IPS DF 6.9 (cell line): ENCODE results near the gene CCDC86.

Experiments
- DNase-seq: peaks from one replicate; pipeline ENCODE4 v3.0.0-alpha.2; 2013; ENCODE audit warnings: low read depth, low spot score
- H3K27ac ChIP-seq: one replicate; pipeline ENCODE4 v1.5.1; 2013; ENCODE audit warnings: low read length, control low read depth
- H3K27me3 ChIP-seq: 2 replicates; pipeline ENCODE4 v1.6.1; 2013; ENCODE audit warnings: mild to moderate bottlenecking, low read length; ENCODE audit not compliant: control insufficient read depth, insufficient read depth
- H3K36me3 ChIP-seq: 2 replicates; pipeline ENCODE4 v1.6.1; 2013; ENCODE audit warnings: low read length; ENCODE audit not compliant: control insufficient read depth, insufficient read depth
- H3K4me1 ChIP-seq: 2 replicates; pipeline ENCODE4 v1.6.1; 2013; ENCODE audit warnings: low read length; ENCODE audit not compliant: control insufficient read depth, insufficient read depth
- H3K4me3 ChIP-seq: 2 replicates; pipeline ENCODE4 v1.5.1; 2013; ENCODE audit warnings: mild to moderate bottlenecking, low read length
- H3K9me3 ChIP-seq: 2 replicates; pipeline ENCODE4 v1.6.1; 2013; ENCODE audit warnings: low read length, inconsistent platforms; ENCODE audit not compliant: control insufficient read depth, insufficient read depth
- WGBS: extraction: QIAGEN DNeasy Blood & Tissue Kit; methylation state at CpG from one replicate; pipeline ENCODE4 v1.1.7; 2013; ENCODE audit warnings: mixed read lengths, missing lambda C conversion rate; ENCODE audit not compliant: insufficient read length, insufficient coverage; 5-methylcytosine and 5-hydroxymethylcytosine counted together

Gene CCDC86

GRCh38 chr11:60871378-60872061 is 29.6 kb downstream of the CCDC86 start:
- Histone ChIP-seq H3K27me3 (no peaks in the 10 kb centered on the region), H3K4me1 (no peaks in the 10 kb centered on the region; the same call in 1 of the 2 replicates), H3K9me3 (no peaks in the 10 kb centered on the region), H3K4me3 (no peak overlapping the region), H3K36me3 (no peaks in the 10 kb centered on the region), H3K27ac (no peak overlapping the region)
- no CpG with 5 or more reads among the region's 7 CpGs for WGBS
- DNase-seq = no peak

DNA sequence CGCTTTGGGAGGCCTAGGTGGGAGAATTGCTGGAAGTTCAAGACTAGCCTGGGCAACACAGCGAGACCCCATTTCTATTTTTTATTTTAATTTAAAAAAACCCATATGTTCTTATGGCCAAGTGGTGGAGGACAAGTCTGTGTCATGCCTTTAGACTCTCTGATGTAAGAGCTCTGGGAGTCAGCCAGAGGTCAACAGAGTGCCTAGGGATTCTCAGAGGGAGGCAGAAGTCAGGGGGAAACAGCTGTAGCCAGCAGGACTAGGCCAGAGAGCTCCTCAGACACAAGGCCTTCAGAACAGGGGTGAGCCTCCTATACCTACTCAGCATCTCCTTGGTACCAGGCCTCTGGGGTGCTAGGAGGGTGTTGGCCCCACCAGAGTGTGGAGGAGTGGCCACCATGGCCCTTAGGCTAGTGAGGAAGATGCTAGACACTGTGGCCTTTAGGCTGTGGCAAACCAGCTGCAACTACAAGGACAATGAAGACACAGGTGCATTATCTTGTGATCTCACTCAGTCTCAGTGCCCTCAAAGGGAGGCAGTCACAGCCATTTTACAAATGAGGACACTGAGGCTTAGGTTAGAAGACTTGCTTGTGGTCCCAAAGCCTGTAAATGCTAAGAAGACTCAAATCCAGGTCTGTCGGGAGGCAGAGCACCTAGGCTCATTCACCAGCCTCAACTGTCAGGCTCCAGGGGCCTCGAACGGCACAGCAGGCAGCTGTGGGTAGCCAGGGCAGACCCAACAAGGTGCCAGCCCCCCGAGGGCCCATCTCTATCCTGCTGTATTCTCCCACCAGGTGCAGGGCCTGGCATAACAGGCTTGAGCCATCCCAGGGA is 30.4 kb downstream of the CCDC86 start:
- H3K4me3 ChIP-seq = no peak overlapping the region
- no peak overlapping the region for H3K27ac ChIP-seq
- WGBS = no CpG with 5 or more reads among the region's 6 CpGs
- H3K36me3 ChIP-seq = no peaks in the 10 kb centered on the region
- no peaks in the 10 kb centered on the region for H3K27me3 ChIP-seq
- no peaks in the 10 kb centered on the region for H3K9me3 ChIP-seq
- H3K4me1 ChIP-seq = no peaks in the 10 kb centered on the region; the same call in 1 of the 2 replicates
- no peak for DNase-seq

GRCh38 chr11:60872961-60873524 is 31.1 kb downstream of the CCDC86 start:
- H3K27me3 ChIP-seq = no peaks in the 10 kb centered on the region
- DNase-seq = no peak
- no peak overlapping the region for H3K27ac ChIP-seq
- WGBS = no CpG with 5 or more reads among the region's 16 CpGs
- H3K4me3 ChIP-seq = no peak overlapping the region
- H3K36me3 ChIP-seq = no peaks in the 10 kb centered on the region
- no peaks in the 10 kb centered on the region for H3K9me3 ChIP-seq
- no peaks in the 10 kb centered on the region; the same call in 1 of the 2 replicates for H3K4me1 ChIP-seq

DNA sequence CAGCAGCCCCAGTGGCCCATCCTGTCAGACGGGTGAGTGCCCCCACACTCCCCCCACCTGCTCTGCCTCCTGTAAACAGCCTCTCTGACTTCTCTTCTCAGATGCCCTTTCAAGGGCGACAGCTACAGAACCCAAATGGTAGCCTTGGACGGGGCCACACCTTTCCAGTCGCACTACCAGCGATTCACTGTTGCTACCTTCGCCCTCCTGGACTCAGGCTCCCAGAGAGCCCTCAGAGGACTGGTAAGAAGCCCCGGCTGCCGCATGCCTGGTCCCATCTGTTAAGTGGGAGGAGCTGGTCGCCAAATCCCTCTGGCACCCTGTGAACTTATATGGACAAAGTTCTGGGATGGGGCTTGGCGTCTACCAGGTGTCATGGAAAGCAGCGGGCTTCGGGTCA is 31.6 kb downstream of the CCDC86 start:
- Histone ChIP-seq H3K9me3 (no peaks in the 10 kb centered on the region), H3K27ac (no peak overlapping the region), H3K36me3 (no peaks in the 10 kb centered on the region), H3K27me3 (no peaks in the 10 kb centered on the region), H3K4me1 (no peaks in the 10 kb centered on the region; the same call in 1 of the 2 replicates), H3K4me3 (no peak overlapping the region)
- DNase-seq = no peak
- WGBS = no CpG with 5 or more reads among the region's 12 CpGs

- no peak for DNase-seq
- no peaks in the 10 kb centered on the region for H3K27me3 ChIP-seq
- no peaks in the 10 kb centered on the region for H3K36me3 ChIP-seq
- H3K4me1 ChIP-seq = no peaks in the 10 kb centered on the region; the same call in 1 of the 2 replicates
- H3K4me3 ChIP-seq = no peak overlapping the region
- WGBS = no CpG with 5 or more reads among the region's 13 CpGs
- no peak overlapping the region for H3K27ac ChIP-seq
- H3K9me3 ChIP-seq = no peaks in the 10 kb centered on the region
Observed at GRCh38 chr11:60874421-60875365, 32.8 kb downstream of the CCDC86 start.

- no peak for DNase-seq
- Histone ChIP-seq H3K4me1 (no peaks in the 10 kb centered on the region; the same call in 1 of the 2 replicates), H3K4me3 (no peak overlapping the region), H3K27ac (no peak overlapping the region), H3K27me3 (no peaks in the 10 kb centered on the region), H3K9me3 (no peaks in the 10 kb centered on the region), H3K36me3 (no peaks in the 10 kb centered on the region)
- no CpG with 5 or more reads among the region's 7 CpGs for WGBS
Observed at GRCh38 chr11:60875366-60876167, 33.7 kb downstream of the CCDC86 start.

GRCh38 chr11:60876168-60876485 is 34.2 kb downstream of the CCDC86 start:
- DNase-seq = no peak
- no peaks in the 10 kb centered on the region for H3K27me3 ChIP-seq
- no peaks in the 10 kb centered on the region; the same call in 1 of the 2 replicates for H3K4me1 ChIP-seq
- H3K27ac ChIP-seq = no peak overlapping the region
- H3K36me3 ChIP-seq = no peaks in the 10 kb centered on the region
- no CpG with 5 or more reads among the region's 2 CpGs for WGBS
- no peaks in the 10 kb centered on the region for H3K9me3 ChIP-seq
- H3K4me3 ChIP-seq = no peak overlapping the region

- no peaks in the 10 kb centered on the region for H3K4me1 ChIP-seq
- no peak overlapping the region for H3K27ac ChIP-seq
- WGBS = no CpG with 5 or more reads among the region's 5 CpGs
- H3K9me3 ChIP-seq = no peaks in the 10 kb centered on the region
- H3K27me3 ChIP-seq = no peaks in the 10 kb centered on the region
- DNase-seq = no peak
- no peaks in the 10 kb centered on the region for H3K36me3 ChIP-seq
- no peak overlapping the region for H3K4me3 ChIP-seq
Observed at GRCh38 chr11:60878245-60879101, 36.6 kb downstream of the CCDC86 start.

DNA sequence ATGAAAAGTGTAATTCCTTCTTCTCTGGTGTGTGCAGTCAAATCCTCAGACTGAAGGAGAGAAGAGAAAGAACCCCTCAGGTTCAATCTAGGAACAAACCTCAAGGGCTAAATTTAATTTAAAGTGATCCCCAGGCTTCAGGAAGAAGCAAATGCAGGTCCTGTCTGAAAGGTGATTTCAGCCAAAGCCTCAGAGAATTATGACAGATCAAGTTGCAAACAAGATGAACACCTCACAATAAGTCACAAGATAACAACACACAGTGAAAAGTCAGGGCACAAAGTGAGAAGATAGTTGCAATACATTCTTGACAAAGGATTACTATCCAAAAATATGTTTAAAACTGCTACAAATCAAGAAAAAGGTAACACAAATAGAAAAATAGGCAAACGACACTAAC is 37.2 kb downstream of the CCDC86 start:
- H3K36me3 ChIP-seq = no peaks in the 10 kb centered on the region
- no peak overlapping the region for H3K4me3 ChIP-seq
- no peaks in the 10 kb centered on the region for H3K27me3 ChIP-seq
- H3K9me3 ChIP-seq = no peaks in the 10 kb centered on the region
- DNase-seq = no peak
- WGBS = no CpG with 5 or more reads among the region's 1 CpG
- H3K27ac ChIP-seq = no peak overlapping the region
- H3K4me1 ChIP-seq = no peaks in the 10 kb centered on the region
